GM21526 (cell line): ENCODE data around the gene PITX1.
"Not testable (repeated sequence)": the region's sequence is repeated elsewhere in the genome, so short reads cannot be mapped to it uniquely, and the experiment has no call there.

Source experiments
- ATAC-seq: cut with Tn5 transposase; IDR thresholded peaks from one replicate; pipeline ENCODE4 v1.9.1; 2021; ENCODE audit warnings: moderate library complexity; ENCODE audit not compliant: unreplicated experiment, low FRiP score

Gene PITX1

DNA sequence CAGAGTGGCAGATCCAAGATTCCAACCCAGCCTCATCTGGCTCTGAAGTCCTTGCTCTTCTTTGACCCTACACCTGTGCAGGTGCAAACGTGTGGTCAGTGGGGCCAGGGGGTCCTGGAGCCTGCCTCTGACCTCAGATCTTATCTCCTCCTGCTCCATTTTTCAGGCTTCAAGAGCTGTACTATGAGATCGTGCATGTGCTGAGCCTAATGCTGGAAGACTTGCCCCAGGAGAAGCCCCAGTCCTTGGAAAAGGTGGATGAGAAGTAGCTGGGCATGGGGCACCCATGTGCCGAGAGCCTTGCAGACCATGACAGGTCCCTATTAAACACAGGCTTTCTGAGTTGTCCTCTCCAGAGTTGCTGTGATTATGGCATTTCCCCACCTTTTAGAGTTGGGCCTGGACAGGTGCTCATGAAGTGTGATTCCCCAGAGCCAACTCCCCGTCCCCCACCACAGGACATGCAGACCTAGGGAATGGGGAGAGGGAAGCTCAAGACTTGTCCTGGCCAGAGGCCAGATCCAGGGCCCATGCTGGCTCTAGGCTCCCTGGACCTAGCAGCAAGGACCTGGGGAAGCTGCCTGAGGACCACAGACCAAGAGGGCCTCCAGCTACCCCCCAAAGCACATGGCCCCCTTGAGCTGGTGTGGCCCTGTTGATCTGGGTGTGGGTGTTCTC, 22.5 kb downstream of the PITX1 start:
- no peak for ATAC-seq

DNA sequence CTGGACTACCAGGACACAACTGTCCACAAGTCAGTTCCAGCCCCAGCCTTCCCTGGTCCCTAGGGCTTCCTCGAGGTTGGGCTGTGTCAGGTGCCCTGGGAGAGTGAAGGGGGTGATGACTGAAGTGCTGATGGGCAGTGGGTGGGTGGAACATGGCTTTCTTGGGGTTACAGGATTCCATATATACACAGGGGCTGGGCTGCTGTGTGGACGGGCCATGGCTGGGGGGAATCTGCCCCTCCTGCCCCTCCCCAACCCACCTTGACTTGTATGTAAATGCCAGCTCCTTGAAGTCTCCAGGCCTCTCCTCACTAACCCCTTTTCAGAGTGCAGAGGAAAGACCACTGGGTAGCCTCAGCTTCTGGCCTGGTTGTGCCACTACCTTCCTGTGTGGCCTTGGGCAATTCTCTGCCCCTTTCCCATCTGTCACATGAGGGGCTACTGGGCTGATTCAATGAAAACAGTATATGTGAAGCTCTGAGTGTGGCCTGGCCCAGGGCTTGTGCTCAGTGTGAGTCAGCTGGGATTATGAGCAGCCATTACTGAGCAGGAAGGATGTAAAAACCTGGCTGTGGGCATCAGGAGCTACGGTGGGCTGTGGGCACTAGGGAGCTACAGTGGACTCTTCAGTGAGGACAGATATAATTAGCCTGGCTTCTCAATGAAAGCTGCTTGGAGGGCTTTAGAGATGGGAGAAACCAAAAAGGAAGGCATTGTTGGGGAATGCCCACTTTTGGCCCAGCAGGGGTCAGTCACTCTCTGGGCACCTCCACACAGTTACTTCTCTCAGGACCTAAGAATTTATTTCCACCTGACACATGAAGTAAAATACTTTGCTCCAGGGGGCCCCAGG, 23.3 kb downstream of the PITX1 start:
- ATAC-seq, result no peak

DNA sequence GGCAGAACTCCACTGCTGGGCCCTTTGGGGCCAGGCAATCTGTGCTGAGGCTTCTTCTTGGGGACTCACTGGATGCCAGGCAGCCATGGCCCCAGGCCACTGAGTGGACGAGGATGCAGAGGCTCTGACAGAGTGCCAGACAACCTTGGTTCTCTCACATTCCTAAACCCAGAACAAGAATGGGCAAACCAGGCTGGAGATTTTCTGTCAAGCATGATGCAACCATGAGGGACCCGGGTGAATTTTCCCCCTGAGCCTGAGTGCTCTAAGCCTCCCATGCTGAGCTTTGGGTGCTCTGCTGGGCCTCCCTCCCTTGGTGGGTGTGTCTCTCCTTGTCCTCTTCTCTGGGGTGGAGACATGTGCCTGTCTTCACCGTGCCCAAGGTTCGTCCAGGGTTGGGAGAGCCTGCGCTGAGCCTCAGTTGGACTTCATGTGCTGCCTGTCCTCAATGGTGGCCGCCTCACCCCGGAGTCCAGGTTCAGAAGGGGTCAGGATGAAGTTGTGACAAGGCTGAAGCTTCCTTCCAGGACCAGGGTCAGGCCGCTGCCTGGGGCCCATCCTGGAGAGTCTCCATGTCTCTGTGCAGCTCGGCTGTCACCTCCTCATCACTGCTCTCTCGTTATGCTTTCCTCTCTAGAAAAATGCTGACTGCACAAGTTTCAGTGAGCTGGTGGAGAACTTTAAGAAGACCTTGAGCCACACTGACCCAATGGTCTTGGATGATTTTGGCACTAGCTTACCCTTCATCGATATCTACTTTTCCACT, 24.1 kb downstream of the PITX1 start:
- no peak for ATAC-seq

DNA sequence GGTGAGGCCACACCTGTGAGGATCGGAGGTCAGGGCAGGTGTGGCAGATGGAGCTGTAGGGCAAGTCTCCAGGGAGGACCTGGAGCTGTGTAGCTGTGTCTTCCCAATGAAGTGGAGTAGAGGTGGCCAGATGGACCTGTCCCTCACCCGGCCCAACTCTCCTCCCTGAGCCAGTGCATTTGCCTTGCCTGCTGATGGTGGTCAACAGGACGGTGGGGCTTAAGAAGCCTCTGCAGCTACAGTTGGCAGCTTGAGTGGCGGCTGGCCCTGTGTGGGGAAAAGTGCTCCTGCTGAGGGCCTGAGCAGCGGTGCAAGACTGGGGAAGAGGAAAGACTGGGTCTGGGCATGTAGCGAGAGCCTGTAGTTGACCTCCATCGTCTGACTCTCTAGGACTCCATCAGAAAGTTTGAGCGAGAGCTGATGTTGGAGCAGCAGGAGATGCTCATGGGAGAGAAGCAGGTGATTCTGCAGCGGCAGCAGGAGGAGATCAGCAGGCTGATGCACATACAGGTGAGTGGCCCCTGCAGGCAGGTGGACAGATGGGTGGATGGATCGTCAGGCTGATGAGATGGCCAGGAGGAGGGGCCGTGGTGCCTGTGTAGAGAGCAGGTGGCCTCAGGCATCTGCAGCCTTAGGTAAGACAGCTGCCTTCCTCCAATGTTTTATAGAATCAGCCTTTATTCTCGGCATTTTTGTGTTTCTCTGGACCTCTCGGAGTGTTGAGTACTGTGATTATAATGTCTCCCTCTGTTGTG, 24.9 kb downstream of the PITX1 start:
- no peak for ATAC-seq

DNA sequence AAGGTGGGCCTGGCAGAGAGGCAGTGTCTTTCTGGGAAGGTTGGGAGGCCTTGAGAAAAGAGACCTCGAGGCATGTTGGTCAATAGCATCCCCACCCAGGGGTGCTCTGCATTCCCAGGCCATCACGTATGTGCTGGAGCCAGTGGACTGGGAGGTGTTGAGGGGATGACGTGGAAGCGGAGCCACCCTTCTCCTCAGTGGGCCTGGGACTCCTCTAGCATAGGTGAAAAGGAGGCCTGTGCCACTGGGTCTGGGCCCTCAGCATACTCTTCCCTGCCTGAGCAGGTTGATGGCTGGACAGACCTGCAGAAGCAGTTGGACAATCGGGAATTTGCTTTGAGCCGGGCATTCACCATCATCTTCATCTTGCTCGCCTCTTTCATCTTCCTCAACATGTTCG, 25.5 kb downstream of the PITX1 start:
- no peak for ATAC-seq

DNA sequence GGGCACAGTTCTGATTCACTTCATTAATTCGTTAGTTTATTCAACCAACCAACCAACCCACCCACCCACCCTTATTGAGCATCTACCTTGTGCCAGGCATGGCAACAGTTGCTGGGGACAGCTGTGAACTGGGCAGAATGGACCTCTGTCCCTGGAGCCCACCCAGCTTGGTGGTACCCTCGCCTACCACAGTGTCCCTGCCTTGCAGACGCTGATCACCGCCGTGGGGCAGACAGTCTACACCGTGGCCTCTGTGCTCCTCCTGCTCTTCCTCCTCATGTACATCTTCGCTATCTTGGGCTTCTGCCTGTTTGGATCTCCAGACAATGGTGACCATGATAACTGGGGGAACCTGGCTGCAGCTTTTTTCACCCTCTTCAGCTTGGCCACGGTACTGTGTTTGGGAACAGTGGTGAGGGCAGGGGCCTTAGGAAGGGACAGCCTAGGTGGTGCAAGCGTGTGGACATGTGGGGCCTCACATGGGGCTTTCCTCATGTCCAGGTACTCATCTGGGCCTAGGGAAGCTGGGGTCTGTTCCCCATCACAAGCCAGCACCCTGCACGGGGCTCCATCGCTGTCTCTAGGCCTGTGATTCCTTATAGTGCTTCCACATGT, 26.2 kb downstream of the PITX1 start:
- no peak for ATAC-seq

DNA sequence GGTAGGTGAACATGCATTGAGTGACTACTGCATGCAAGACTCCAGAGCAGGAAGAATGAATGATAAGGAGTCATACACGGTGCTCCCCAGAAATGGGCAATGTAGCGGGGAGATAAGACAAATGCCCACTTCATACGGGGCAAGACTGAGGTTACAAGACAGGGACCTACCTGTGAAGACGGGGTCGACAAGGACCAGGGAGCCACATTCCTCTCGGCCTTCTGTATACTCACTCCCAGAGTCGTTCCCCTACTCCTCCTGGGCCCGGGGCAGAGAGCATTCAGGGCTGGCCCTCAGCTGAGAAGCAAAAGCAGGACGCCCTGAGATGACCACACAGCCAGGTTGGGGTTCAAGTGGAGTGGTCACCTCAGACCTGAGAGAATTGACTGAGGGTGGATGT, 26.7 kb downstream of the PITX1 start:
- ATAC-seq, result no peak

DNA sequence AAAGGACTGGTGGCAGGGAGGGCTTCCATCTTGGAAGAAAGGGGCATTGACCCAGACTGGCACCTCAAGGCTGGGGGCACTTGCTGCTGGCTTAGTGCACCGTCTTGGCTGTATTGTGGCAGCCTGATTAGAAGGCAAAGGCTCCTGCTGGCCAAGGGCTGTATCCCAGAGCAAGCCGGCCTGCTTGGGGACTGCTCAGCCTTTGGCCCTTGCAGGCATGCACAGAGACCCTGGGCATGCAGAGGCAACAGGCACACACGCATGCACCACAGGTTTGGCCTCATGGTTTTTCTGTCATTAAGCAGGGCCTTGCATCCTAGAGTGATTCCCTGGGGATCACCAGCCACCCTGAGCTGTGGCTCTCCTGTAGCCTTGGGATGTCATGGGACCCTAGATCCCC, 29.0 kb downstream of the PITX1 start:
- ATAC-seq, result no peak

DNA sequence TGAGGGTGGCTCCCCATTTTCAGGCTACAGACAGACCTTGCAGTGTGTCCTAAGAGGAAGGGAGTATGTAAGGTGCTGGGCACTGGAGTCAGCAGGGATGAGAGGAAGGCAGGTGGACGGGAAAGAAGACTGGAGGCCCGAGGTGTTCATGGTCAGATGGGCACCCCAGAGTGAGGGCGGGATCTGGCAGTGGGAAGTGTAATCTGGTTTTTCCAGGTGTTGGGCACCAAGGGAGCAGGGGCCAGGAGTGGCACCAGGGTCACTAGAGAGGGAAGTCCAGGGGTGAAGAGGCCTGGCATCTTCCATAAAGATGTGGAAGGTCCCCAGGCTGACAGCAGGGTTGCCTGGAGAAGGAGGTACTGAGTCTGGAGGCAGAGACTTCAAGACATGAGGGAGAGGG, 29.7 kb downstream of the PITX1 start:
- no peak for ATAC-seq

DNA sequence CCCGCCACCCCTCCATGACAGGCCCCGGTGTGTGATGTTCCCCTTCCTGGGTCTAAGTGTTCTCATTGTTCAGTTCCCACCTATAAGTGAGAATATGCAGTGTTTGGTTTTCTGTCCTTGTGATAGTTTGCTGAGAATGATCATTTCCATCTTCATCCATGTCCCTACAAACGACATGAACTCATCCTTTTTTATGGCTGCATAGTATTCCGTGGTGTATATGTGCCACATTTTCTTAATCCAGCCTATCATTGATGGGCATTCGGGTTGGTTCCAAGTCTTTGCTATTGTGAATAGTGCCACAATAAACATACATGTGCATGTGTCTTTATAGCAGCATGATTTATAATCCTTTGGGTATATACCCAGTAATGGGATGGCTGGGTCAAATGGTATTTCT, 36.0 kb downstream of the PITX1 start:
- not testable (repeated sequence) for ATAC-seq

DNA sequence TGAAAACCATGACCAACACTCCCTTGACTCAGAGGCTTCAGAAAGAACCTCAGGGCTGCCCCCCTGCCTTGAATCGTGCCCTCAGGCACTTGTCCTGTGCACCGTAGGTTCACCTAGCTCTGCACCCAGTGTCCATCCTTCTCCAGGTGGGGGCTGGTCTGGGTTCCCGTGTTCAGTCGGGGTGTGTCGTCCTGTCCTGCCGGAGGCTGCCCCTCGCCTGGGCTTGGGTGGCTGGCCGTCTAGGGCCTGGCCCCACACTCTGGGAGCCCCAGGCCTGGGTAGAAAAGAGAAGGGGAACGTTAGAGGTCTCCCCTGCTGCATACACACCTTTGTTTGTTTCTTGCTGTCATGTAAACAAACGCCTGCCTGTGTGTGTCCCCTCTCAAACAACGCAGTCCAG, 37.0 kb downstream of the PITX1 start:
- no peak for ATAC-seq

DNA sequence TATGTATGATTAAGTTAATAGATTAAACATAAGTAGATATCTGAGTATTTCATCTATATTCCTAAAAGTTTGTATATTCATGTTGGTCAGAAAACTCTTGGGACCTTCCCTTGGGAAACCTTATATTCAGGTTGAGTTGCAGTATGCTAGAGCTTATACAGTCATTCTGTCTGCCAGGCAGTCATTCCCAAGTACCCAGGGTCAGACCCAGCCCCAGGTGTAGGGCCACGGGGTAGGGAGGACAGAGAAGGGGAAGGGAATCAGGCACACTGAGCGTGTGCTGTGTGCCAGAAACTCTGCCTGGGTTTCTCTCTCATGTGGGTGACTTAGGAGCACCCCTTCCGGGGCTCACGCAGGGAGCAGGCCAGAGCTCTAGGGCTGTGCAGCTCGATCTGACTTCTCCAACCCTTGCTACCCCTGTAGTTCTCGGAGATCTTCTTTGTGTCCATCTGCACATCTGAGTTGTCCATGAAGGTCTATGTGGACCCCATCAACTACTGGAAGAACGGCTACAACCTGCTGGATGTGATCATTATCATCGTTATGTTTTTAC, 38.1 kb downstream of the PITX1 start:
- no peak for ATAC-seq

DNA sequence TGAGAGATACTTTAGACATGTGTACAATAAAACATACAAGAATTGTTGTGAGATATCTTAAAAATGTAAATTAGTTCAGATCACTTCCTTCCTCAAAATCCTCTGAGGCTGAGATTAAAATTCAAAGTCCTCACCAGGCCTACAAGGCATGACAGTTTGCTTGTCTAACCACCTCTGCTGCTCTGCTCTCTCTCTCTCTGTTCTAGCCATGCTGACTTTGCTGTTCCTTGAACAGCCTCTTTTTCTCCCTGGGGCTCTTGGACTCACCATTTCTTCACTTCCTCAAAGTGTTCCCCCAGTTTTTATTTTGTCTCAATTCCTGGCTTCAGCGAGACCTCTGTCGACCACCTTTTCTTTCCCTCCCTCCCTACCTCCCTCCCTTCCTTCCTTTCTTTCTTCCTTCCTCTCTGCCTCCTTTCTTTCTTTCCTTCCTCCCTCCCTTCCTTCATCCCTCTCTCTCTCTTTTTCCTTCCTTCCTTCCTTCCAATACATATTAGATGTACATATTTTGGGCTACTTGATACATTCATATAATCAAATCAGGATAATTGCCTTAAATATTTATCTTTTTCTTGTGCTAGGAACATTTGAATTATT, 39.4 kb downstream of the PITX1 start:
- ATAC-seq, result no peak

DNA sequence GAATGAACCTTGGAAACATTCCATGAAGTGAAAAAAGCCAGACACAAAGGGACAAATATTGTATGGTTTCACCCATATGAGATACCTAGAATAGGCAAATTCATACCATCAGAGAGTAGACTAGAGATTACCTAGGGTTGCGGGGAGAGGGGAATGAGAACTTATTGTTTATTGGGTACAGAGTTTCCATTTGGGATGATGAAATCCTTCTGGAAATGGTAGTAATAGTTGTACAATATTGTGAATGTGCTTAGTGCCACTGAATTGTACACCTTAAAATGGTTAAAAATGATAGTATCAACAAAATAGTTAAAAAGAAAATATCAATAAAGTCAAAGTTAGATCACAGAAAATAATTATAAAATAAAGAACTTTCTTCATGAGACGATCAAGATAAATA, 40.9 kb downstream of the PITX1 start:
- ATAC-seq, result no peak

DNA sequence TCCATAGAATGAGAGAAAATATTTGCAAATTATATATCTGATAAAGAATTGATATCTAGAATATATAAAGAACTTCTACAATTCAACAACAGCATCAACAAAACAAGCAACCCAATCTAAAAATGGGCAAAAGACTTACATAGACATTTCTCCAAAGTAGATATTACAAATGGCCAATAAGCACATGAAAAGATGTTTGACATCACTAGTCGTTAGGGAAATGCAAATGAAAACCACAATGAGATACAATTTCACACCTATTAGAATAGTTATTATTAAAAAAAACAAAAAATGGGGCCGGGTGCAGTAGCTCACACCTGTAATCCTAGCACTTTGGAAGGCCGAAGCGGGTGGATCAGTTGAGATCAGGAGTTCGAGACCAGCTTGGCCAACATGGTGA, 41.9 kb downstream of the PITX1 start:
- ATAC-seq, result no peak

DNA sequence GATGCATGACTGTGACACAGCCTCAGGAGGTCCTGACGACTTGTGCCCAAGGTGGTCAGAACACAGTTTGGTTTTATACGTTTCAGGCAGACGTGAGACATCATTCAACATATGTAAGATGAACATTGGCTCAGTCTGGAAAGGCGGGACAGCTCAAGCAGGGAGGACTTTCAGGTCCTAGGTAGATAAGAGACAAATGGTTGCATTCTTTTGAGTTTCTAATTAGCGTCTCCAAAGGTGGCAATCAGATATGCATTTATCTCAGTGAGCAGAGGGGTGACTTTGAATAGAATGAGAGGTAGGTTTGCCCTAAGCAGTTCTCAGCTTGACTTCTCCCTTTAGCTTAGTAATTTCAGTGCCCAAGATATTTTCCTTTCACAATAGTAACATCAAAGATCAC, 43.8 kb downstream of the PITX1 start:
- ATAC-seq, result not testable (repeated sequence)

DNA sequence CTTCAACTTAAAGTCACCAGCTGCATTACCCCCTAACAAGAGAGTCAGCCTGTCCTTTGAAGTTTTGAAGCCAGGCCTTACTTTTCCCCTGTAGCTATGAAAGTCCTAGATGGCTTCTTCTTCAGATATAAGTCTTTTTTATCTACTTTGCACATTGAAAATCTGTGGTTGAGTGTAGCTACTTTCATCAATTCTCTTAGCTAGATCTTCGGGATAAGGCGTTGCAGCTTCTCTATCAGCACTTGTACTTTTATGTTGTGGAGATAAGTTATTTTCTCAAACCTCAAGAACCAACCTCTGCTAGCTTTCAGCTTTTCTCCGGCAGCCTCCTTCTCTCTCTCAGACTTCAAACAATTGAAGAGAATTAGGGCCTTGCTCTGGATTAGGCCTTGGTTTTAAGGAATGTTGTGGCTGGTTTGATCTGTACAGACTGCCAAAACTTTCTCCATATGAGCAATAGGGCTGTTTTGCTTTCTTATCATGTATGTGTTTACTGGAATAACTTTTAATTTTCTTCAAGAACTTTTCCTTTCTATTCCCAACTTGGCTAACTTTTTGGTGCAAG, 44.7 kb downstream of the PITX1 start:
- ATAC-seq, result no peak

DNA sequence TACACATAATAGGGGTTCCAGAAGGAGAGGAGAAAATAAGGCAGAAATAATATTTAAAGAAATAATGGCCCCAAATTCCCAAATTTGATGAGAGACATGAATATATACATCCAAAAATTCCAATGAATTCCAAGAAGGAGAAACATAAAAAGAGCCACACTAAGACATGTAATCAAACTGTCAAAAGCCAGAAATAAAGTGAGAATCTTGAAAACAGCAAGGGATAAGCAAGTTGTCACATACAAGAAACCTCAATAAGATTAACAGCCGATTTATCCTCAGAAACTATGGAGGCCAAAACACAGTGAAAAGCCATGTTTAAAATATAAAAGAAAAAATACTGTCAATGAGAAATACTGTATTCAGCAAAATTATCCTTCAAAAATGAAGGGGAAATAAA, 51.8 kb downstream of the PITX1 start:
- no peak for ATAC-seq

DNA sequence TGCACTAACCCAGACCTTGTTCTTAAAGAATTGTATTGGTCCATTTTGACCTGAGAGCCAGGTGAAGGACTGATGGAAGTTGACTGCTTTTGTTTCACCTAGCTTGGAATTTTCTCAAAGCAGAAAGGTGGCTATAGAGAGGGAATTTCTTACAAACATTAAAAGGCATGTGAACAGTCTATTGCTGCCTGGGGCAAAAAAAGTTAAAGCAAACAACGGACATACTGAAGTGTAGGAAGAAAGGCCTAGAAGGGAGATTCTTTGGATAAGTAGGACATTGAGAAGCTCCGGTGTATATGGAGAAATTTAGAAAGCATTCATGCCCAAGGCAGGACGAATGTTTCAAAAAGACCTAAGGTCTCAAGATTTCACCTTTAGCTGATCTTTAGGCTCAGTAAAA, 54.6 kb downstream of the PITX1 start:
- no peak for ATAC-seq
